ENCODE data around the gene ROBO1.
A peak's percentile ranks its signal among the peaks of the same experiment; 100 is the strongest.
"Not testable (repeated sequence)": the region's sequence is repeated elsewhere in the genome, so short reads cannot be mapped to it uniquely, and the experiment has no call there.

Gene ROBO1

DNA sequence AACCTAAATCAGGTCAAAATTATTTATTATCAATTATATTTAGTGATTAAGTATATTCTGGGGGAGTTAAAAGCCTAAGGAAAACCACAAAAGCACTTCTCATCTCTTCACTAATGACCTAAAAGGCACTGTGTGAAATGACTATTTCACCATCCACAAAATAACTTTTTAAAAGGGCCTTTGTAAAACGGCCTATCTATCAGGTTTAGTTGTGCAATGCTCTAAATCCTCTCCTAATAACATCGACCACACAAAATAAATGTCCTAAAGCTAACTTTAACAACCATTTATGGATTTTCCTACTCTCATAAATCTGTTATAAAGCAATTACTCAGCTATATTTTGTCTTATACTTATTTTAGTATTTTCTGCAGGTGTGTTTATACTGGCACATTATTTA, 1066.3 kb downstream of the ROBO1 start:
- no peak for DNase-seq (ENCODE audit: low read depth in 2 of 2)

DNA sequence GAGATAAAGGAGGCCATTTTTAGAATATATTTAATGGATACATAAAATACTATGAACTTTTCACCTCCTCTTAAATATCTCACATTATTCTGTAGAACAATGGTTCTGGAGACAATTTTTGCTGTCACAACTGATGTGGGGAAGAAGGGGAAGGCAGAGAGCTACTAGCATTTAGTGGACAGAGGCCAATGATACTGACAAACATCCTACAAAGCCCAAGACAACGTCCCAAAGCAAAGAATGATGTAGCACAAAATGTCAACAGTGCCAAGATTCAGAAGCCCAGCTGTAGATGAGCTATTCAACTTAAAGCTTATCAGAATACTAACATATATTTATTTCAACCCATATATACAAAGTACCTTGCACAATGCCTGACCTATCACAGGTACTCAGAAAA, 1069.4 kb downstream of the ROBO1 start:
- no peak for DNase-seq (ENCODE audit: low read depth in 2 of 2)

DNA sequence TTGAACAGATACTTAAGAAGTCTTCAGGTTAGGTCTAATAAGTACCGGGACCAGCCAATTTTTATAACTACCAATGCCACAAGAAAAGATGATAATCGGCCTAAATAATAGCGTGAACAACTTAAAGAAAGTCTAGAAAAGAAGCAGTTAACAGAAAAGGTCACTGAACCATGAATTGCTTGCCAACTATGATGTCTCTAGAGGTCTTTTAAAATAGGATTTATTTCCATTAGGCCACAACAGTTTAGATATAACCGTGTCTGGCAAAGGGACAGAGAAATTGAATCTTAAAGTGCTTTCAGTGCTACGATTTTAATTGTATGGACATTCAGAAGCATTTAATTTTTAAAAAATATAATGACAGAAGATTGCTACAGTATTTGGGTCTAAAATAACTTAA, 1070.4 kb downstream of the ROBO1 start:
- DNase-seq (ENCODE audit: low read depth in 2 of 2) = no peak

DNA sequence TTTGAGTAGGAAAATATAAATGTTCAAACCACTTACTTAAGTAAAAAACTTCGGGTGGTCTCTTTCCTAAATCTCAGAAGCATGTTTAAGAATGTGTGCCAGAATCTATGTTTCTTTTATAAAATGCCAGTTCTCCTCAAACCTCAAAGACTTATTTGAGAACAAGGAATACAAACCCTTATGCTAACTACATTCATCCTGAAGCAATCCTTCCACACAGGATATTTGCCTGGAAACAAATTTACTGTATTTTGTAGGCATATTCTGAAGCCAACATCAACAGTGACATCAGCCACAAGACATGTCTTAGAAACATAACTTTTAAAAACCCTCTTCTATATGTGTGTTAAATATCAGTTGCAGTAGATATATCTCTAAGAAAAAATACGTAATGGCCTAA, 1077.0 kb downstream of the ROBO1 start:
- no peak for DNase-seq (ENCODE audit: low read depth in 2 of 2)

DNA sequence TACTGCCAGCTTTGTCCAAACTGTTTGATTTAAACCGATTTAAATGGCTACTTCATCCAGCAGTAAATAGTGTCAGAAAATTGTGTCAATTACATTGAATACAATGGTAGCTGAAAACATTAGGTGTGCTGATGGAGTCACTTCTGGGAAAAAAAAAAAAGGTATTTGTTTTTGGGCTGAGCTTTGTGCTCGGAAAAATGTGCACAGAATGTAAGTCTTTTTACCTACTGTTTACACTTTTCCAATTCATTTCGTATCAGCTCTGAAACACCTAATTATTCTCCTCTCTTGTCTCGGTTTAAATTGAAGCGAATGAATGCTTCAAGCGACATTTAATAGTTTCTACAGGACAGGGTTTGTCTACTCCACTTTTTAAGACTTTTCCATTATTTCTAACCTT, 1078.4 kb downstream of the ROBO1 start:
- DNase-seq (ENCODE audit: low read depth in 2 of 2) = no peak

DNA sequence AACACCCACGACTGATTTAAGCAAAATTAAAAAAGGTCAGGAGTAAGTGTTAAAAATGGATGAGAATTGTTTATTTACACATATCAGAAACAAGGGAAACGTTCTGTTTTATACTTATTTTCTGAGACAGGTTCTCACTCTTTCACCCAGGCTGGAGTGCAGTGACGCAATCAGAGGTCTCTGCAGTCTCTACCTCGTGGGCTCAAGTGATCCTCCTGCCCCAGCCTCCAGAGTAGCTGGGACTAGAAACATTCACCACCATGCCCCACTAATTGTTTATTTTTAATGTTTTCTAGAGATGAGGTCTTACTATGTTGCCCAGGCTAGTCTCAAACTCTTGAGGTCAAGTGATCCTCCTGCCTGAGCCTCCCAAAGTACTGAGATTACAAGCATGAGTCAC, 1080.3 kb downstream of the ROBO1 start:
- no peak for DNase-seq (ENCODE audit: low read depth in 2 of 2)

DNA sequence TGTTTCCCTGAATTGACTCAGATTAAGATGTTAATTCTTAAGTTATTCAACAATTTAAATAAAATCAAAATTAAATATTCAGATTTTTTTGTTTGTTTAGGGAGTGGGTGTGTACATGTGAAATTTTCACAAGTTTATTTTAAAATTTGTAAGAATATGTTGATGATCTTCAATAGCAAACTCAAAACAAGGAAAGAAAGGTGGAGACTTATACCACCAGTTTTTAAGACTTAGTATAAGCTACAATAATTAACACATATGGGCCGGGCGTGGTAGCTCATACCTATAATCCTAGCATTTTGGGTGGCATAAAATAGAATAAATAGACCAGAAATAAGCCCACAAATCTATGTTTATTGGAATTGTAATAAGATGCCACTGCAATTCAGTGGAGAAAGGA, 1084.5 kb downstream of the ROBO1 start:
- DNase-seq (ENCODE audit: low read depth in 2 of 2) = no peak

DNA sequence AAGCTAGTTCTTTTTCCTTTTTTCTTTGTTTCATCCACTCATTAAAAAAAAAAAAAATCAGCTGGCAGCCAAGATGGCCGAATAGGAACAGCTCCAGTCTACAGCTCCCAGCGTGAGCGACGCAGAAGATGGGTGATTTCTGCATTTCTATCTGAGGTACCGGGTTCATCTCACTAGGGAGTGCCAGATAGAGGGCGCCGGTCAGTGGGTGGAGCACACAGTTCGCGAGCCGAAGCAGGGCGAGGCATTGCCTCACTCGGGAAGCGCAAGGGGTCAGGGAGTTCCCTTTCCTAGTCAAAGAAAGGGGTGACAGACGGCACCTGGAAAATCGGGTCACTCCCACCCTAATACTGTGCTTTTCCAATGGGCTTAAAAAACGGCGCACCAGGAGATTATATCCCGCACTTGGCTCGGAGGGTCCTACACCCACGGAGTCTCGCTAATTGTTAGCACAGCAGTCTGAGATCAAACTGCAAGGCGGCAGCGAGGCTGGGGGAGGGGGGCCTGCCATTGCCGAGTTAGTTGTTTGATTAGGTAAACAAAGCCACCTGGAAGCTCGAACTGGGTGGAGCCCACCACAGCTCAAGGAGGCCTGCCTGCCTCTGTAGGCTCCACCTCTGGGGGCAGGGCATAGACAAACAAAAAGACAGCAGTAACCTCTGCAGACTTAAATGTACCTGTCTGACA, 1092.5 kb downstream of the ROBO1 start:
- DNase-seq (ENCODE audit: low read depth in 2 of 2) = not testable (repeated sequence)

DNA sequence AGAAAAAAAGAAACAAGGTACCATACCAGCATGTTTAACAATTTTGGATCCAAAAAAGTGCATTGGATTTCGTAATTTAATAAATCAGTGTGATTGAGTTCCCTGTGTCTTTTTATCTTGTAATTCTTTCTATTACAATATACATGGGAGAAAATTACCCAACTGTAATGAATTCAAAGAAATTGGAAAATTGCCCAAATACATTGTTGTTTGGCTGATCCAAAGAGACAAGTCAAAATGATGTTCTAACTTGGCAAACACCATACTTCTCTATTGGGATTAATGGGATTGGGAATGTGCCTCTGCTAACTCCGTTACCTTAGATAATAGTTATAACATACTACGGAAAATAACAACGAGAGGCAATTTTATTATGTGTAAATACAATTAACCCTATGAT, 1097.1 kb downstream of the ROBO1 start:
- DNase-seq (ENCODE audit: low read depth in 2 of 2) = no peak

DNA sequence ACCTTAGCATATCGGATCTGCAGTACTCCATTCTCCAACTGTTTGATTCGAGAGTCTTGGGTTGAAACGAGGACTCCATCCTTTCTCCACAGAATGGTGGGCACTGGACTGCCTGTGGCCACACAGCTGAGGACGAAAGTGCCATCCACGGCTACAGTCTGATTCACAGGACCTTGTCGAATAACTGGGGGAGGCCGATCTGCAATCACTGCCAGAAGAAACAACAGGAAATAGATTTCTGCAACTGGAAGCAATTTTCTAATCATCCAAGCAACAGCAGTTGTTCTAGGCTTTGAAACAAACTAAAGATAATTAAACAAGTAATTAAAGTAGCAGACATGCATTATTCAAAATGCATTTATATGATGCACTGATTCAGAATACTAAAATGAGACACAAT, 1097.7 kb downstream of the ROBO1 start:
- DNase-seq (ENCODE audit: low read depth in 2 of 2) = no peak

DNA sequence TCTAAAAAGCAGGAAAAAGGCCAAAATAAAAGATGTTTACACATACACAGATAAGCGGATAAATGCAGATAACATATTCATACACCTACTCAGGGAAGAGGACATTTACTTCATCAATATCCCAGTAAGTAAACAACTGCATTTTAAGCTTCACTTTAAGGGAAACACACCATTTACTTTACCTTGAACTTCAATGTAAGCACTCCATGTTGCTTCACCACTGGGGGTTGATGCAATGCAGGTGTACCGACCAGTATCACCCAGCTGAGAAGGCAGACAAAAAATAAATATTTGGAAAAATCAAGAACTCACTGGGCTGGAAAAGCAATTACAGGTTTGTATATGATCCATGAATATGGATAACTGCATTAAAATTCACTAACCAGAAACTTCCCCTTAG, 1099.5 kb downstream of the ROBO1 start:
- no peak for DNase-seq (ENCODE audit: low read depth in 2 of 2)

DNA sequence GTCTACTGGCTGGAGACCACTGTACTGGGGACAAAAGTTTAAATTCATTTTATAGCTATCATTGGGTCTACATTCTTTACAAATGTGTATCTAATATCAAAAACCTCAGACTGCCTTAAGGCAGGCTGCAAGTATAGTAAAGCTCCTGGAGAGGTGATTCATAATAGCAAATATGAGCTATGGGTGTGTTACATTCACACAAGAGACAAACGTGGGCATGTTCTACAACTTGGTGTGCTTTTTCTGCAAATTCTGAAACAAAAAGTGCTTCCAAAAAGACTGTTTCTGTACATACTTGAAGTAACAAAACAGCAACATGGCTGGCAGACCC, 1101.4 kb downstream of the ROBO1 start:
- DNase-seq (ENCODE audit: low read depth in 2 of 2) = no peak

DNA sequence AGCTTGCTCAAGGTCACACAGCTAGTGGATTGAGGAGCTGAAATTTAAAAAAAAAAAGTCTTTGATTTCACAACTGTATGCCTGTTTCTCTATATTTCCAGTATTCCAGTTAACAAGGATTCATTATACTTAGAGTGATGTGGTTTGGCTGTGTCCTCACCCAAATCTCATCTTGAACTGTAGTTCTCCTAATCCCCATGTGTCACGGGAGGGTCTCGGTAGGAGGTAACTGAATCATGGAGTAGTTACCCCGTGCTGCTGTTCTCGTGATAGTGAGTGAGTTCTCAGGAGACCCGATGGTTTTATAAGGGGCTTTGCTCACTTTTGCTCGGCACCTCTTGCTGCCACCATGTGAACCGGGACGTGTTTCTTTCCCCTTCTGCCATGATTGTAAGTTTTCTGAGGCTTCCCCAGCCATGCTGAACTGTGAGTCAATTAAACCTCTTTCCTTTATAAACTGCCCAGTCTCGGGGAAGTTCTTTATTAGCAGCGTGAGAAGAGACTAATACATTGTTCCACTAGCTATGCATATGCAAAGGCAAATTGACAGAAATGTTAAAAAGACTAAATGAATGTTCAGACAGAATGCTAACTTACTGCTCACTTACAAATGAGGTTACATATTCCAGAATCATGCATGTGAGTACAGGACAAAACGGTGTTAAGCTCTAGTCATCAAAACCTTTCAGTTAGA, 1101.9 kb downstream of the ROBO1 start:
- DNase-seq (ENCODE audit: low read depth in 2 of 2) = no peak

DNA sequence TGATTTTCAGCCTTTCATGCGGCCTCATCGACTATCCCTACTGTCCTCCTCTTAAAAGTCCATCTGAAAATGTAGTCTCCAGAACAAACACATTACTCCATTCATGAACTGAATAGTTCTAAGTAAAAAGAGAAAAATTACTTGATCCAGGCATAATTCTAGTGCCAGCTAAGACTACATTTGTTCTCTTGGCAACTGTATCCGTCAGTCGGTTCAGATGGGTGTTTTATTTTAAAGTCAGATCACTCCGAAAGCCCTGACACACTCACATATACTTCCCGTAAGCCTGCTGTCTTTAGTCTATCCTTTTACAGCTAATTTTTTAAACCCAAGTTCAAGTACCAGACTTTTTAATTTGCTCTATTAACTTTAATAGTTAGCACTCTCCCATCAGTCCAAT, 1102.7 kb downstream of the ROBO1 start:
- no peak for DNase-seq (ENCODE audit: low read depth in 2 of 2)

DNA sequence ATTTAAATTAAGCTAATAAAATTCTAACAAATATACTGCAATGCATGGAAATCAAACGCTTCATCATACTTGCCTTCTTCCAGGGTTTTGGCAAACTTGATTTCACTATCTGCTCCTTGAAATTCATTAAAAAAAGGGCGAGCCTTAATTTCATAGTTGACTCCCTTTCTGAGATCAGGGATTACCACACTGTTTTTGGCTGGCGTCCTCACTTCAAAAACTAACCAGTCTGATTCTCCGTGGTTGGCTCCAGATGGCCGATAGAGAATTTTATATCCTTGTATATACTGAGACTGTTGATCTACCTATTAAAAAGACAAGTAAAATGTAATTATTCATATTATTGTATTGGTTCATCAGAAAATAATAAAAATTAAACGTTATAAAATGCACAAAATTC, 1106.8 kb downstream of the ROBO1 start:
- no peak for DNase-seq (ENCODE audit: low read depth in 2 of 2)

DNA sequence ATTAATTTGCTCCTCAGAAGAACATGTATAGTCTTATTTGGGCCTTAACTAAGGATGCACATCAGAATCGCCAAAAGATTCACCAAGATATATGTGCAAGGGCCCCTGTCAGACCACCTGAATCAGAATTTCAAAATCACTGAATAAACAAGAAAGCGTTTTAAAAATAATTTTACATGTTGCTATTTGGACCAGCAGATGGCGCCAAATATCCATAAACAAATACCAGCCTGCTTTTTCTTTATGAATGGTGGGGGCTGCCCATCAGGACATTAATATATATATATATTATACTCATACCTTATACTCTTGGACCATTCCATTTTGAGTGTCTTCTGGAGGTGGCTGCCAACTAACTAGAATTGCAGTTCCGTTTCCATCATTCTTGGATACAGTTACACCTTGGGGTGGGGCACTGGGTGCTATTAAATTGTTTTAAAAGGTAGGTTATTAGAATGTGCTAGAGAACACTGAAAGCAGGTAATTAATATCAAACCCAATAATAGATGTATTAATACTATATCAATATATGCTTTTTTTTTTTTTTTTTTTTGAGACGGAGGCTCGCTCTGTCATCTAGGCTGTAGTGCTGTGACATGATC, 1108.3 kb downstream of the ROBO1 start:
- peak in 1 of 2 donors; percentile 0 for DNase-seq (ENCODE audit: low read depth in 2 of 2)

DNA sequence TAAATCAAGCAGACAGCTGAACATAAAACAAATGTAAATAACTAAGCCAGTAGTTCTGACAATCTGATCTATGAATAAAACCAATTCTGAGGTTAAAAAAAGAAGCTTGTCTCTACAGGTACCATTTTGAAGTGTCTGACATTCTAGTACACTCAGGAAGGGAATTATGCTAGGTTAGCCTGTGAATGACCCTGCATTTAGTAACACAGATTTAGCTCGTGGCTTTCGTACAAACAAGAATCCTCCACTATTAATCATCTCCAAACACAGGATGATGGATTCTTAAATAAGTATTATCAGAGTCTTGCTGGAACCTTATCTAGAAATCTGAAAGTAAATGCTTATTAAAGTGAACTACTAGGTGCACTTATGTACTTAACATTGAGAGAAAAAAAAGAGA, 1120.1 kb downstream of the ROBO1 start:
- no peak for DNase-seq (ENCODE audit: low read depth in 2 of 2)

DNA sequence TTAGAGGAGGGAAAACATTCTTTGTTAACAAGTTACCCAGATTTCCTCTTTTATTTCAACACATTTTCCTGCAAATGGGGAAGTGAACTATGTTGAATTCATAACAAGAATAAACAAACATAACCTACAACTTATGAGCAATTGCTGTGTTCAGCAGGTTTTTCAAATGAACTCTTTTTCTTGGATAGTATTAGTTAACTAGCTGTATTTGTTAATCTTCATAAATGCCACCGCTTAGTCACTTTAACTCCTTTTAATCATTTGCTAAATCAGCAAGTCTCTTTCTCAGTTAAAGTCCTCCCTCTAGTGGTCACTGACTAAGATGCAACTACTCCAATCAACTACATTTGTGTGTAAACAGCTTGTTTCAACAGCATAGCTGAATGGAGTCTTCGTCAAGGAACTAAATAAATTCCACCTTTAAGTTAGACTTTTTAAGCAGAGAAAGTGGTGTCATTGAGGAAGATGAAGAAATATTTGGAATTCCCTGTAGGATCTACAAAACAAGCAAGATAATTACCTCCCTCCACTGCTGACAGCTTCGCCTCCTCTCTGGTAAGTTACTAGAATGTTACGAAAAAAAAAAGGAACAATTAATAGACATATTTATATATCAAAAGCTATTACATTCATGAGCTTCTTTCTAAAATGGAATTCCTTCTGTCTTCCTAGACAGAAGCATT, 1122.0 kb downstream of the ROBO1 start:
- DNase-seq (ENCODE audit: low read depth in 2 of 2) = no peak

DNA sequence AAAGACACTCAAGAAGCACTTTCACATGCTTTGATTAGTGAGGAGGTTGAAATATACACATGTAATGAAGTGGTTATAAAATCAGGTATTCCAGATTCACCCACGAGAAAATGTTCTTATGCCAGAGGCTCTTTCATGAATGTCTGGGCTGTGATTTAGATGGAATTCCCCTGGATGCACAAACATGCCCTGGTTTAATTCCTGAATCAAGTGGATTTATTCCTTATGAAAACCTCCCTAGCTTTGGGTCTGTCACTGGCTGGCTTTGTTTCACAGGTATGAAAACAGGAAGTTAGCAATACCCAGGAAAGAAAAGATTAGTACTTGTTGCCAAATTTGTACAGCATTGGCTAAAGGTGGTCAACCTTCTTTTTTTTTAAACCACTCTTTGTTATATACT, 1123.0 kb downstream of the ROBO1 start:
- DNase-seq (ENCODE audit: low read depth in 2 of 2) = no peak

DNA sequence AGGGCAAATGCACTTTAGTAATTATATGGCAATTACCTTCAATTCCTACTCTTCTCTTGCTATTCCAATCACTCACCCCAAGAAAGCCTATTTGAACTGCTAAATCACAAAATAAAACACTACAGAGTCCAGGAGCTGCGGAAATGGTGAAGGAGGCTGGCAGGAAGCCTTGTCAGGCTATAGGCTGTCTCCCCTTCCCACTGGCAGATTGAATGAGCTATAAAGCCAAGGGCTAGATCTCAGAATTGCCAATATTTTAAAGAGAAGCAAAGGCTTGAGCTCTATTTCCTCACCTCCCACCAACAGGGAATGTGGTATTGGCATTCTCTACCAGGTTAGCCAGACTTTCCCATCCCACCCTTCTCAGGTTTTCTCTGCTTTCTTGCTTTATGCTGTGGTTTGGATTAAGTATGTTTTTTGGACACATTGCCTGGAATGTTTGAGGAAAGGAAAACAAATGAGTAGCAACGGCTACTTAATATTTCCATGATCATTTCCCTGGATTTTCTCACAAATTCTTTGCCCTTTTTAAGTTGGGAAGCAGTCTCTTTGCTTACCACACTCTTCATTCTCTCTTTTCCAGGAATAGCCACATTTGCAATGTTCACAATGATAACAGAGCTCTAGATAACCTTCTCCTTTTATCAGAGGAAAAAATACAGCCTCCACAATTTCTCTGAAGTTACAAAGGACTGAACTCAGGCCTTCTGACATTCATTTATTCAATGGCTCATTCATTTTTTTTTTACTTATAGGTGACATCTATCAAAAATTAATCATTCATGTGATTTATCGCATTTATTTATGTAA, 1125.4 kb downstream of the ROBO1 start:
- DNase-seq (ENCODE audit: low read depth in 2 of 2) = no peak

DNA sequence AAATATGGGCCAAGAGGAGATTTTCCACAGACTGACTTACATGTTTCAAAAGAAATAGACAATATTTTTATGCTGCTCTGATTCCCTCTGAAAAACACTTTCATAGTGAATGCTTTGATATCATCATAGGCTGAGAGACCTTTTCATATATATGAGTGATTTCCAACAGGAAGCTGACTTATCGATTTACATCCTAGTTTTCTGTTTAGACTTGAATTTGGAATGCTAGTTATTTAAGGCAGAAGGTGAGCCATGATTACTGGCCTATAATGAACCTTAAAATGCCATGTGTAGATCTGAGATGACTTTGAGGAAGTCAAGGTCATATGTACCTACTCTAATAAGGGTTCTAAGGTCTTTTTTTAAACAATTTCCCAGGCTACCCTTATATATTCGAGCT, 1126.1 kb downstream of the ROBO1 start:
- DNase-seq (ENCODE audit: low read depth in 2 of 2) = no peak

DNA sequence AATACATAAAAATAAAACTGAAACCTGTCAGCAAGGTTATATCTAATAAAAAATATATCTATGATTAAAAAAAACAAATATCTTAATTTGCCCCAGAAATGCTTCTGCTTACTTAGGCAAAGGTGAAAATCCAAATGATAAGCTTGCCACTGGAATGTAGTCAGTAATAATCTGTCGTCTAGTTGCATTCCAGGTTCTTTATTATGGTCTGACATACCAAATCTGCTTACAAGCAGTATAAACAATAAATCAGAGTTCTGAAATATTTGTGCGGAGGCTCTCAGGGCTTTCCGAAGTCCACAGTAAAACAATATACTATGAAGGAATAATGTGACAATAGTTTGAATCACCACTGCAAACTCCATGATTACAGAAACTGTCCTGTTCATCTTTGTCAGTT, 1133.5 kb downstream of the ROBO1 start:
- no peak for DNase-seq (ENCODE audit: low read depth in 2 of 2)
